GM13977 (cell line): ENCODE results near the gene PRTG.
A peak's percentile ranks its signal among the peaks of the same experiment; 100 is the strongest.

Experiments
- DNase-seq: peaks from one replicate; pipeline ENCODE4 v3.0.0; 2012; ENCODE audit warnings: low spot score
- CTCF ChIP-seq: IDR thresholded peaks from 2 replicates; pipeline ENCODE4 v1.5.1; 2012; ENCODE audit warnings: mild to moderate bottlenecking, control low read depth; ENCODE audit not compliant: insufficient read depth; ENCODE audit errors: extremely low read depth, missing control alignments
- in situ Hi-C: fragments of 300-500 bp; cut with MboI; formaldehyde crosslinking; loops from one replicate; pipeline ENCODE4 v1.12.0; 2022; ENCODE audit warnings: low sequenced_read_pairs, low pct_unique_long_range_greater_than_20kb, mixed read lengths, inconsistent platforms; ENCODE audit not compliant: unreplicated experiment

Gene PRTG

GRCh38 chr15:55780292-55780691 lies 37.3 kb upstream of the PRTG start:
- in situ Hi-C loops = no loop called here
- no peak for TF ChIP-seq CTCF

DNA sequence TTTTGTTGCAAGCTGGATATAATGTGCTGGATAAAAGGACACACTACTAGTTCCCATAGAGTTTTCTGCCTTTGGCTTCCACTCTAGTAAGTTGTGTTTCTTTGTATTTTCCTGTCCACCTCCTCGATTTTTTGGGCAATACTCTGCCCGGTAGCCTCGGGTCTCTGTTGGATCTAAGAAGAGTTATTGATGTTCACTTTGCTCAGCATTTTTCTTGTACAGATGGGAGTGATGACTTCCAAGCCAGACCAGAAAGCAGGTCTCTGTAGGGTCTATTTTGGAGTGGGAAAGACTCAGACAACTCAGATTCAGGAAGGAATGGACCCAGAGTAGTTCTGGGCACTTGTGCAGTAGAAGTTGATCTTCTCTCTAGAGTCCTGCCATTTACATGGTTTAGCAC lies 36.0 kb upstream of the PRTG start:
- TF ChIP-seq CTCF = no peak
- in situ Hi-C loops = no loop called here
- no peak for DNase-seq

More at GRCh38 chr15:55780292-55780691, 37.3 kb upstream of the PRTG start:
- DNase-seq = no peak

DNA sequence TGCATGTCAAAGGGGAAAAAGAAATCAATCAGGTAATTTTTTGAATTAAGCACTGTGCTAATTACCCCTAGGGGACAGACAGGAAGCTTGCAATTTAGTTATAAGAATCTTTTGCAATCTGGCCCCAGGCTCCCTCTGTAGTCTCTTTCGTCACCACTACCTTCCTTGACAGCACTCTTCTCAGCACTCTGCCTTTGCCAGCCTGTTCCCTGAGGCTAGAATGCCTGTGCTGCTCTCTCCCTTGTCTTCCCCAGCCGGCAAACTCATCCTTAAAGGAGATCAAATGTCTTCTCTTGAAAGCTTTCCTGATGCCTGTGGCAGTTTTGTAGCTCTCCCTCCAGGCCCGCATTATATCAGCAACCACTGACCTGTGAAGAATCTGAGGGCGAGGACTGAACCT lies 32.4 kb upstream of the PRTG start:
- in situ Hi-C loops = no loop called here
- no peak for DNase-seq
- no peak for TF ChIP-seq CTCF

GRCh38 chr15:55774113-55774970 lies 31.4 kb upstream of the PRTG start:
- TF ChIP-seq CTCF = peak; percentile 70
- peak; percentile 49 for DNase-seq
- in situ Hi-C loops = no loop called here

DNA sequence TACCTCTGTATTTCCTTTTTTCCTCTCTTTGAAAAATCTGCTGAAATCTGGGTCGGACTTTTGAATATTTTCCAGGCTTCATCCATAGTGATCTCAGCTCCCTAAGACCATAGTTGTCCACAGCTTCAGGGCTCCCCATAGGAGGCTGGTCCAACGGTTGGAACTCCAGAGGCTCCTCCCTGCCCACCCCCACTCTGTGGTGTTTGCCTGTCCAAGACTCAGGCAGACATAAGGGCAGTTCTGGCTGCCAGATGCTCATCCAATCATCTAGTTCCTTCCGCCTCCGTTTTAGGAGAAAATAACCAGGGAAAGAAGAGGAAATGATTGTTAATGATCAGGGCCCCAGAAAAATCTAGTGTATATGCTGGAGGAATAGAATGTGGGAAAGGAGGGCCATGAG lies 27.9 kb upstream of the PRTG start:
- DNase-seq = no peak
- in situ Hi-C loops = no loop called here
- TF ChIP-seq CTCF = no peak

GRCh38 chr15:55770261-55770660 lies 27.3 kb upstream of the PRTG start:
- in situ Hi-C loops = no loop called here
- DNase-seq = no peak
- TF ChIP-seq CTCF = no peak
